AG04450 (cell line): ENCODE measurements around the gene LMTK2. TPM values are rescaled to one million over a fixed set of nuclear protein-coding genes. Genes with fewer than 3 reads are reported as not detected.
A peak's percentile ranks its signal among the peaks of the same experiment; 100 is the strongest.

Experiments used
- CTCF ChIA-PET: fragments of 300-600, 350-600 bp; formaldehyde crosslinking; extraction: SDS; loops from one replicate; lab custom pipeline; 2022; ENCODE audit warnings: antibody characterized with exemption, inconsistent platforms; lab: Charles Lee
- POLR2A ChIA-PET: fragments of 350-600 bp; formaldehyde crosslinking; extraction: SDS; loops from one replicate; lab custom pipeline; 2021; ENCODE audit warnings: antibody characterized with exemption, inconsistent platforms; lab: Yijun Ruan, JAX
- DNase-seq: peaks from one replicate; pipeline ENCODE4 v3.0.0-alpha.2; 2011; ENCODE audit warnings: low read depth, low spot score
- H3K27ac ChIP-seq: one replicate; pipeline ENCODE4 v1.5.1; 2012; ENCODE audit warnings: low read depth, low read length, control low read depth
- H3K27me3 ChIP-seq: one replicate; pipeline ENCODE4 v1.6.0; 2012; ENCODE audit warnings: low read length; ENCODE audit not compliant: control insufficient read depth, insufficient read depth
- H3K4me3 ChIP-seq: 2 replicates; pipeline ENCODE4 v1.5.1; 2011; ENCODE audit warnings: mild to moderate bottlenecking, low read depth, low read length, control low read depth
- H3K9me3 ChIP-seq: 2 replicates; pipeline ENCODE4 v1.5.1; 2012; ENCODE audit warnings: low read length; ENCODE audit not compliant: control insufficient read depth, insufficient read depth
- CTCF ChIP-seq: IDR thresholded peaks from 2 replicates; pipeline ENCODE4 v1.5.1; 2011; ENCODE audit warnings: low read depth, low read length, control low read depth, inconsistent platforms
- polyA plus RNA-seq: library from polyadenylated mRNA; depleted of rRNA; stranded (reverse); fragments of >200 nt; gene quantifications from 2 replicates; pipeline ENCODE4 v1.2.3, GENCODE V29; 2011

Gene LMTK2
- polyA plus RNA-seq, 1 experiment: 3.7 TPM

- no peaks in the 10 kb centered on the region for H3K27me3 ChIP-seq
- POLR2A ChIA-PET: no interaction called here
- TF ChIP-seq CTCF: 0 out of 2 replicates have a peak, but pooled peaks have one; percentile 4
- DNase-seq: no peak
- peak overlapping the region; percentile 95 for H3K4me3 ChIP-seq
- no peak overlapping the region for H3K27ac ChIP-seq
- H3K9me3 ChIP-seq: no peaks in the 10 kb centered on the region; the same call in 1 of the 2 replicates
- CTCF ChIA-PET: no interaction called here
Observed at GRCh38 chr7:98252425-98253054, 145.9 kb downstream of the LMTK2 start.

- ChIA-PET POLR2A (no interaction called here), CTCF (interaction anchor here (0.6 to 1.2 kb wide), 2 partner anchors 20 to 148 kb away, joined by 5 to 6 read pairs; no protein-coding TSS in a partner anchor)
- Histone ChIP-seq H3K27me3 (no peaks in the 10 kb centered on the region), H3K4me3 (no peak overlapping the region), H3K27ac (no peak overlapping the region), H3K9me3 (no peaks in the 10 kb centered on the region; the same call in 1 of the 2 replicates)
- TF ChIP-seq CTCF: no peak
- DNase-seq: no peak
Observed at GRCh38 chr7:98254516-98254915, 147.9 kb downstream of the LMTK2 start.

GRCh38 chr7:98254951-98255610 is 148.4 kb downstream of the LMTK2 start:
- no peak for DNase-seq
- CTCF ChIA-PET: interaction anchor here (0.6 to 1.2 kb wide), 3 partner anchors 20 to 162 kb away, joined by 3 to 6 read pairs (median 5); no protein-coding TSS in a partner anchor
- POLR2A ChIA-PET: no interaction called here
- H3K4me3 ChIP-seq: no peak overlapping the region
- H3K9me3 ChIP-seq: no peaks in the 10 kb centered on the region; the same call in 1 of the 2 replicates
- no peak for TF ChIP-seq CTCF
- no peaks in the 10 kb centered on the region for H3K27me3 ChIP-seq
- no peak overlapping the region for H3K27ac ChIP-seq

GRCh38 chr7:98256431-98256830 is 149.8 kb downstream of the LMTK2 start:
- TF ChIP-seq CTCF: no peak
- H3K9me3 ChIP-seq: no peaks in the 10 kb centered on the region; the same call in 1 of the 2 replicates
- CTCF ChIA-PET: no interaction called here
- H3K4me3 ChIP-seq: no peak overlapping the region
- DNase-seq: no peak
- POLR2A ChIA-PET: no interaction called here
- H3K27me3 ChIP-seq: no peaks in the 10 kb centered on the region
- no peak overlapping the region for H3K27ac ChIP-seq

- no peak for TF ChIP-seq CTCF
- ChIA-PET POLR2A (no interaction called here), CTCF (no interaction called here)
- no peak overlapping the region for H3K27ac ChIP-seq
- no peaks in the 10 kb centered on the region for H3K9me3 ChIP-seq
- H3K4me3 ChIP-seq: no peak overlapping the region
- no peaks in the 10 kb centered on the region for H3K27me3 ChIP-seq
- no peak for DNase-seq
Observed at GRCh38 chr7:98257701-98258100, 151.0 kb downstream of the LMTK2 start.
